GM23248 (cell line): Measurements from ENCODE around the gene GRIA1. TPM values are rescaled to one million over a fixed set of nuclear protein-coding genes. Genes with fewer than 3 reads are reported as not detected.
A peak's percentile ranks its signal among the peaks of the same experiment; 100 is the strongest.

ENCODE experiments used
- DNase-seq: peaks from one replicate; pipeline ENCODE4 v3.0.0-alpha.2; 2015
- H2AFZ ChIP-seq: fragments of 200-600 bp; sonication (generic); 2 replicates; pipeline ENCODE4 v1.6.1; 2016; ENCODE audit warnings: antibody characterized with exemption
- H3F3A ChIP-seq: fragments of 200-600 bp; sonication (generic); 2 replicates; pipeline ENCODE4 v1.6.1; 2016; ENCODE audit warnings: mild to moderate bottlenecking, antibody characterized with exemption, mixed run types; ENCODE audit not compliant: insufficient read depth
- H3K27ac ChIP-seq: fragments of 200-600 bp; sonication (generic); 2 replicates; pipeline ENCODE4 v1.5.1; 2016; ENCODE audit warnings: mild to moderate bottlenecking
- H3K27me3 ChIP-seq: fragments of 200-600 bp; sonication (generic); replicated peaks from 2 replicates; pipeline ENCODE4 v1.6.1; 2016; ENCODE audit warnings: mild to moderate bottlenecking; ENCODE audit not compliant: insufficient read depth
- H3K36me3 ChIP-seq: fragments of 200-600 bp; sonication (generic); 2 replicates; pipeline ENCODE4 v1.6.1; 2016; ENCODE audit warnings: low read depth, mild to moderate bottlenecking
- H3K4me1 ChIP-seq: fragments of 200-600 bp; sonication (generic); 2 replicates; pipeline ENCODE4 v1.6.1; 2016; ENCODE audit warnings: mild to moderate bottlenecking; ENCODE audit not compliant: insufficient read depth
- H3K4me2 ChIP-seq: fragments of 200-600 bp; sonication (generic); one replicate; pipeline ENCODE4 v1.6.1; 2016; ENCODE audit warnings: mild to moderate bottlenecking; ENCODE audit not compliant: unreplicated experiment
- H3K4me3 ChIP-seq: fragments of 200-600 bp; sonication (generic); 2 replicates; pipeline ENCODE4 v1.5.1; 2016; ENCODE audit warnings: mild to moderate bottlenecking
- H3K79me2 ChIP-seq: fragments of 200-600 bp; sonication (generic); 2 replicates; pipeline ENCODE4 v1.6.1; 2016; ENCODE audit warnings: mild to moderate bottlenecking; ENCODE audit not compliant: insufficient read depth
- H3K9ac ChIP-seq: fragments of 200-600 bp; sonication (generic); 2 replicates; pipeline ENCODE4 v1.6.1; 2016; ENCODE audit warnings: mild to moderate bottlenecking
- H3K9me2 ChIP-seq: fragments of 200-600 bp; sonication (generic); 2 replicates; pipeline ENCODE4 v1.6.1; 2016; ENCODE audit warnings: mixed run types, mild to moderate bottlenecking, moderate library complexity; ENCODE audit not compliant: insufficient read depth
- H3K9me3 ChIP-seq: fragments of 200-600 bp; sonication (generic); one replicate; pipeline ENCODE4 v1.6.1; 2017; ENCODE audit warnings: low read depth
- H4K20me1 ChIP-seq: fragments of 200-600 bp; sonication (generic); 2 replicates; pipeline ENCODE4 v1.6.0; 2016; ENCODE audit not compliant: insufficient read depth
- EZH2 ChIP-seq: fragments of 200-600 bp; sonication (generic); IDR thresholded peaks from 2 replicates; pipeline ENCODE4 v1.6.1; 2018; ENCODE audit warnings: antibody characterized with exemption, mild to moderate bottlenecking; ENCODE audit not compliant: insufficient read depth, poor library complexity, severe bottlenecking
- EZH2phosphoT487 ChIP-seq: fragments of 200-600 bp; sonication (generic); IDR thresholded peaks from 2 replicates; pipeline ENCODE4 v1.6.1; 2018; ENCODE audit warnings: antibody characterized with exemption, moderate library complexity, mild to moderate bottlenecking, low read depth; ENCODE audit not compliant: insufficient read depth
- WGBS, 2 experiments: methylation state at CpG; one replicate each; pipeline ENCODE4 v1.1.6; 2015 to 2017; ENCODE audit warnings: low lambda C conversion rate in 2 of 2, low coverage in 1 of 2; ENCODE audit errors: missing lambda C conversion rate in 2 of 2; 5-methylcytosine and 5-hydroxymethylcytosine counted together
- in situ Hi-C: fragments of 300-500 bp; cut with MboI; formaldehyde crosslinking; loops from 2 replicates; pipeline ENCODE4 v1.15.0; 2020
- polyA plus RNA-seq: library from polyadenylated mRNA; unstranded; fragments of >200 nt; fragmentation: Nextera tagmentation; extraction: Ambion mirVana; gene quantifications from 2 replicates; pipeline ENCODE4 v1.2.1, GENCODE V29; 2016
- total RNA-seq: library from RNA; depleted of rRNA; stranded (reverse); fragments of >200 nt; shearing (Covaris generic); gene quantifications from 2 replicates; pipeline ENCODE4 v1.2.3, GENCODE V29; 2014

The GRIA1 gene
- total and polyA plus RNA-seq, 2 experiments from 2014 or later = 0.04 to 0.11 TPM

- Histone ChIP-seq H2AFZ (0 out of 2 replicates have a peak overlapping the region, but pooled peaks have one; percentile 18), H3K4me1 (peaks cover 8% of the 10 kb centered on the region), H3K27ac (no peak overlapping the region), H3K9me3 (no peaks in the 10 kb centered on the region), H3K4me2 (no peak overlapping the region), H3K79me2 (no peaks in the 10 kb centered on the region), H3K9me2 (no peaks in the 10 kb centered on the region), H3F3A (no peaks in the 10 kb centered on the region), H3K4me3 (no peak overlapping the region), H3K27me3 (no peaks in the 10 kb centered on the region), H4K20me1 (no peaks in the 10 kb centered on the region), H3K36me3 (no peaks in the 10 kb centered on the region), H3K9ac (no peak overlapping the region)
- TF ChIP-seq EZH2phosphoT487 (no peak), EZH2 (no peak)
- in situ Hi-C loops = no loop called here
- no peak for DNase-seq
Measured at GRCh38 chr5:153610009-153610408, 119.5 kb downstream of the GRIA1 start.

GRCh38 chr5:153610811-153611210, 120.3 kb downstream of the GRIA1 start:
- no peaks in the 10 kb centered on the region for H3K9me3 ChIP-seq
- H3K36me3 ChIP-seq = no peaks in the 10 kb centered on the region
- in situ Hi-C loops = no loop called here
- H2AFZ ChIP-seq = no peak overlapping the region
- no peaks in the 10 kb centered on the region for H4K20me1 ChIP-seq
- peaks cover 8% of the 10 kb centered on the region for H3K4me1 ChIP-seq
- no peaks in the 10 kb centered on the region for H3F3A ChIP-seq
- H3K9me2 ChIP-seq = no peaks in the 10 kb centered on the region
- no peak overlapping the region for H3K9ac ChIP-seq
- no peak overlapping the region for H3K4me2 ChIP-seq
- H3K4me3 ChIP-seq = no peak overlapping the region
- no peaks in the 10 kb centered on the region for H3K27me3 ChIP-seq
- TF ChIP-seq EZH2 (no peak), EZH2phosphoT487 (no peak)
- H3K79me2 ChIP-seq = no peaks in the 10 kb centered on the region
- H3K27ac ChIP-seq = no peak overlapping the region
- 73 to 74% methylated on average over 3 of the region's 3 CpGs for WGBS, 2 experiments
- no peak for DNase-seq

- no peak for TF ChIP-seq EZH2
- no peak for TF ChIP-seq EZH2phosphoT487
- in situ Hi-C loops = no loop called here
- H2AFZ ChIP-seq = 0 out of 2 replicates have a peak overlapping the region, but pooled peaks have one; percentile 23
- H3K27ac ChIP-seq = no peak overlapping the region
- H3K9me3 ChIP-seq = no peaks in the 10 kb centered on the region
- 50% methylated on average over 2 of the region's 2 CpGs for WGBS, 2 experiments
- H3K4me2 ChIP-seq = peak overlapping the region; percentile 15
- no peaks in the 10 kb centered on the region for H3K27me3 ChIP-seq
- no peak overlapping the region for H3K4me3 ChIP-seq
- H3F3A ChIP-seq = no peaks in the 10 kb centered on the region
- H3K79me2 ChIP-seq = no peaks in the 10 kb centered on the region
- no peaks in the 10 kb centered on the region for H3K36me3 ChIP-seq
- H3K9me2 ChIP-seq = no peaks in the 10 kb centered on the region
- peak; percentile 47 for DNase-seq
- no peak overlapping the region for H3K9ac ChIP-seq
- peaks cover 22% of the 10 kb centered on the region for H3K4me1 ChIP-seq
- no peaks in the 10 kb centered on the region for H4K20me1 ChIP-seq
Measured at GRCh38 chr5:153613144-153613543, 122.7 kb downstream of the GRIA1 start.

- Histone ChIP-seq H3K27ac (no peak overlapping the region), H2AFZ (no peak overlapping the region), H3K79me2 (no peaks in the 10 kb centered on the region), H3K4me1 (peaks cover 27% of the 10 kb centered on the region), H3F3A (peaks cover 3% of the 10 kb centered on the region), H3K9me3 (no peaks in the 10 kb centered on the region), H4K20me1 (no peaks in the 10 kb centered on the region), H3K9me2 (no peaks in the 10 kb centered on the region), H3K36me3 (no peaks in the 10 kb centered on the region), H3K4me3 (no peak overlapping the region), H3K9ac (no peak overlapping the region), H3K4me2 (no peak overlapping the region), H3K27me3 (no peaks in the 10 kb centered on the region)
- no peak for TF ChIP-seq EZH2phosphoT487
- in situ Hi-C loops = no loop called here
- WGBS, 2 experiments = 97 to 100% methylated on average over 8 of the region's 8 CpGs
- DNase-seq = no peak
Measured at GRCh38 chr5:153613672-153614071, 123.2 kb downstream of the GRIA1 start.

GRCh38 chr5:153617190-153617589, 126.7 kb downstream of the GRIA1 start:
- peak overlapping the region; percentile 75 for H2AFZ ChIP-seq

More at GRCh38 chr5:153617190-153617589, 126.7 kb downstream of the GRIA1 start:
- no peaks in the 10 kb centered on the region for H3K9me3 ChIP-seq
- H3K79me2 ChIP-seq = no peaks in the 10 kb centered on the region
- no peaks in the 10 kb centered on the region for H3K27me3 ChIP-seq
- H3K4me1 ChIP-seq = peaks cover 40% of the 10 kb centered on the region
- H3K9me2 ChIP-seq = no peaks in the 10 kb centered on the region
- peak; percentile 58 for DNase-seq
- 0 out of 2 replicates have a peak overlapping the region, but pooled peaks have one; percentile 29 for H3K27ac ChIP-seq
- no peak overlapping the region for H3K9ac ChIP-seq
- no peaks in the 10 kb centered on the region for H4K20me1 ChIP-seq
- 70 to 71% methylated on average over 4 of the region's 4 CpGs for WGBS, 2 experiments
- peaks cover 19% of the 10 kb centered on the region for H3F3A ChIP-seq
- in situ Hi-C loops = no loop called here
- TF ChIP-seq EZH2 (no peak), EZH2phosphoT487 (no peak)
- no peak overlapping the region for H3K4me2 ChIP-seq
- no peaks in the 10 kb centered on the region for H3K36me3 ChIP-seq
- H3K4me3 ChIP-seq = no peak overlapping the region
